Central memory CD8-positive, alpha-beta T cell (primary cell): ENCODE measurements around the gene LRRC32.

Experiments used
- ATAC-seq: fragments of 150-1000 bp; cut with Tn5 transposase; replicated peaks from 2 replicates; pipeline ENCODE4 v1.10.0; 2022; ENCODE audit warnings: mild to moderate bottlenecking, moderate FRiP score, moderate number of reproducible peaks; ENCODE audit not compliant: poor library complexity, severe bottlenecking; ENCODE audit errors: extremely low read depth
- DNase-seq, 2 donors: peaks; one replicate each; pipeline ENCODE4 v3.0.0; 2021; ENCODE audit warnings: low spot score in 2 of 2
- H3K27ac Mint-ChIP-seq: one replicate; pipeline ENCODE4 v1.8.0; 2022; ENCODE audit warnings: low read depth, mild to moderate bottlenecking, moderate library complexity, mixed read lengths
- H3K27me3 Mint-ChIP-seq: one replicate; pipeline ENCODE4 v1.8.0; 2022; ENCODE audit warnings: mixed read lengths
- H3K36me3 Mint-ChIP-seq: one replicate; pipeline ENCODE4 v1.8.0; 2022; ENCODE audit warnings: mild to moderate bottlenecking, moderate library complexity, mixed read lengths; ENCODE audit not compliant: insufficient read depth
- H3K4me1 Mint-ChIP-seq: one replicate; pipeline ENCODE4 v1.8.0; 2022; ENCODE audit warnings: mixed read lengths
- H3K4me3 Mint-ChIP-seq: one replicate; pipeline ENCODE4 v1.8.0; 2022; ENCODE audit warnings: mild to moderate bottlenecking, moderate library complexity, mixed read lengths
- H3K9me3 Mint-ChIP-seq: one replicate; pipeline ENCODE4 v1.8.0; 2022; ENCODE audit warnings: mixed read lengths

The LRRC32 gene

DNA sequence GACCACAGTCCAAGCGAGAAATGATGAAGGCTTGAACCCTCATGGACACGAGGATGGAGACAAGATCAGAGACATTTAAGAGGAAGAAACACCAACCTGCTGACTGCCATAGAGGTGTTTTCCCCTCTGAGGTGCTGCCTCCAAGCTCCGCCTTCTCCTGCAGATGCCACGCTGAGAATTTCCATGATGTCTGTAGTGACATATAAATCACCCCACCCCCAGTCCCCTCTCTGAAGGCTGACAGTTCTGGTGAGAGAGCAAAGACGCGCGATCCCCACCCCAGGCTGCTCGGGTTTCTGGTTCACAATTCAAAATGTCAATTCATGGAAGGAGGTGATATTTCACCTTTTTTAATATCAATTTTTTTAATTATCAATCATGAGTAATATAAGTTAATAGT lies 28.2 kb downstream of the LRRC32 start:
- Mint-ChIP-seq H3K4me1 (peaks cover 6% of the 10 kb centered on the region), H3K27me3 (peaks cover 89% of the 10 kb centered on the region), H3K9me3 (peaks cover 4% of the 10 kb centered on the region), H3K36me3 (no peaks in the 10 kb centered on the region), H3K4me3 (no peak overlapping the region), H3K27ac (no peak overlapping the region)
- DNase-seq = no peak
- ATAC-seq = no peak

DNA sequence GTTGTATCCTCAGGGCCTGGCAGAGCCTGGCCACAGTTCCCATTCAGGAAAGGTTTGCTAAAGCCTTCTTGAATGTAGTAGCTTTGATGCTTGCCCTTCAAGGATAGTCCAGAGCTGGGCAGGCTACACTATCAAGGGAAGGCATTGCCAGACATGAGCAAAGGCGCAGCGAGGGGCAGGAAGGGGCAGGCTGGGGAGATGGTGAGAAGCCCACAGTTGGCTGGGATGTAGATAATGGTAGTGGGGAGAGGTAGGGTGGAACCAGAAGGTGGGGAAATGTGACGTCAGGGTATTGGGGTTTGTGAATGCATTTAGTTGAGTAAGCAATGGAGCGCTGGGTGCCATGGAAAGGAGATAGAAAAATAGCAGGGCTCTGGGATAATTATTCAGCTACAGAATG lies 28.6 kb downstream of the LRRC32 start:
- Mint-ChIP-seq H3K36me3 (no peaks in the 10 kb centered on the region), H3K4me1 (peaks cover 6% of the 10 kb centered on the region), H3K27ac (no peak overlapping the region), H3K27me3 (peaks cover 89% of the 10 kb centered on the region), H3K4me3 (no peak overlapping the region), H3K9me3 (no peaks in the 10 kb centered on the region)
- DNase-seq (no peak), ATAC-seq (no peak)

DNA sequence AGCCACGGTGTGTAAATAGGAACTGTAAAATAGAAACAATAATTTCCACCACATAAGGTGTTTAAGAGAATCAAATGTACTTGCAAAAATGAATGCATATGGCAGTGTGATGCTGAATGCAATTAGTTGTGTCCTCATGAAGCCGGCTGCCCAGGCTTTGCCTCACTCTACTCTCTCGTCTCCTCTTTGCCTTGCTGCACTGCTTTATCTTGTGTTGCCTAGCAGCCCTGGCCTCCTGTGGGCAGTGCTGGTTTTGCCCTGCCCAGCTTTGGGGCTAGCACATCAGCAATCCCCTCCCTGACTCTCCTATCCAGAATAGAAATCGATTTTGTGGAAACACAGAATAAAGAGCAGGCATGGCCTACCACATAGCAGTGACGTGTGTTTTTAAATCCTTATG lies 30.0 kb downstream of the LRRC32 start:
- H3K36me3 Mint-ChIP-seq = no peaks in the 10 kb centered on the region
- DNase-seq (no peak), ATAC-seq (no peak)
- H3K9me3 Mint-ChIP-seq = no peaks in the 10 kb centered on the region
- no peak overlapping the region for H3K4me3 Mint-ChIP-seq
- H3K27me3 Mint-ChIP-seq = peaks cover 91% of the 10 kb centered on the region
- peaks cover 6% of the 10 kb centered on the region for H3K4me1 Mint-ChIP-seq
- H3K27ac Mint-ChIP-seq = no peak overlapping the region

DNA sequence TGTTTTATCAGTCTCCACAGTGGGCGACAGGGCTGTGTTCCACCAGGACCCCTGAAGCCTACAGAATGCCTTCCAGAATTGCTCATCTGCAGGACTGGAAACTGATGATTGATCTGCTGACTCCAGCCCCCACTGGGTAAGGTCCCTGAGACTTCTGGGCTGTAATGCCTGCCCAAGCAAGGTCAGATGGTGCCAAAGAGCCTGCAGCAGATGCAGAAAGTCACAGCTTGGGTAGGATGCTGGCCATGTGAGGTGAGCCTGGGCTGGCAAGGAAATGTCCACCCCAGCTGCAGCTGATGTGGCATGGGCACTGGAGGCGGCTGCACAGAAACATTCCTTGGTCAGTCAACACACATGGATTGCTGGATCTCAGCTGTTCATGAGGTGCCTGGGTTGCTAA lies 30.9 kb downstream of the LRRC32 start:
- no peak overlapping the region for H3K4me3 Mint-ChIP-seq
- H3K27me3 Mint-ChIP-seq = peaks cover 91% of the 10 kb centered on the region
- H3K4me1 Mint-ChIP-seq = peaks cover 6% of the 10 kb centered on the region
- no peak overlapping the region for H3K27ac Mint-ChIP-seq
- DNase-seq (no peak), ATAC-seq (no peak)
- no peaks in the 10 kb centered on the region for H3K36me3 Mint-ChIP-seq
- H3K9me3 Mint-ChIP-seq = no peaks in the 10 kb centered on the region

DNA sequence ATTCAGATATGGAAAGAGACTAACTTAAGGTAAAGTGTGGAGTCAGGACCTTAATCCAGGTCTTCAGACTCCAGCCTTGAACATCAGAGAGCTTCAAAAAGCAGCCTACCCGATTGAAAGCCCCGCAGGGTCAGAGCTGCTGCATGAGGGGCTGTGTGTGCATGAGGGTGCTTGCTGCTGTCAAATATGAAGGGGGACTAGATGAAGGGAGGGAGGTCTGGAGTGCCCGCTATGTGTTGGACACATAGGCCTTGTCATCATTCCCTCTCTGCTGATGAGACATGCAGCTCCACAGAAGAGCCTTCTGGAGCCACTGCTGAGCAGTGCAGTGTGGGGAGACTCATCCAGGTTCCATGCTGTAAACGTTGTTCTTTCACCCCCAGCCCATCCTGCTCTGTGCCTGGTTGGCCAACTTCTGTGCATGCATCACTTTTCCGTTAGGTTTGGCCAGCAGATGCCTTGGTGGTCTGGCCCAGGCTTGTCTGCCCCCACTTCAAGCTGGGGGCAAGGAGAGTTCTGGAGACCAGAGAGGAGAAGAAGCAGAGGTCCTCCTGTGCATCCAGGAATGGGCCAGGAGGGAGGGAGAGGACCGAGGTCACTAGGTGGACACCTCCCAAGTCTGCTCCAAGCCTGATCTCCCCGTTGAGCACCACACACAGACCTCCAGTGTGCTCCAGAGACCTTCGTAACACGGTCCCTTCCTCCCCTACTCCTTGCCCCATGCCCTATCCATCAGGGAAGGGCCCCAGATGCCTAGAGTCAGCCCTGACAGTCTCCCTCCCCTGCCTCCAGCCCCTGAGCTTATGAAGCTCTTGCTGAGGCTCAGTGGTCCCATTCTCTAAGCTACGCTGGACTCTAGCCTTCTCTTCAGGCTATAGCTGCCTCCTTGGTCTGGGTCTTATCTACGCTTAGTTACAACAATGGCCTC lies 32.0 kb downstream of the LRRC32 start:
- Mint-ChIP-seq H3K4me3 (no peak overlapping the region), H3K27ac (no peak overlapping the region), H3K4me1 (peaks cover 6% of the 10 kb centered on the region), H3K36me3 (no peaks in the 10 kb centered on the region), H3K9me3 (no peaks in the 10 kb centered on the region), H3K27me3 (peaks cover 81% of the 10 kb centered on the region)
- DNase-seq (no peak), ATAC-seq (no peak)

DNA sequence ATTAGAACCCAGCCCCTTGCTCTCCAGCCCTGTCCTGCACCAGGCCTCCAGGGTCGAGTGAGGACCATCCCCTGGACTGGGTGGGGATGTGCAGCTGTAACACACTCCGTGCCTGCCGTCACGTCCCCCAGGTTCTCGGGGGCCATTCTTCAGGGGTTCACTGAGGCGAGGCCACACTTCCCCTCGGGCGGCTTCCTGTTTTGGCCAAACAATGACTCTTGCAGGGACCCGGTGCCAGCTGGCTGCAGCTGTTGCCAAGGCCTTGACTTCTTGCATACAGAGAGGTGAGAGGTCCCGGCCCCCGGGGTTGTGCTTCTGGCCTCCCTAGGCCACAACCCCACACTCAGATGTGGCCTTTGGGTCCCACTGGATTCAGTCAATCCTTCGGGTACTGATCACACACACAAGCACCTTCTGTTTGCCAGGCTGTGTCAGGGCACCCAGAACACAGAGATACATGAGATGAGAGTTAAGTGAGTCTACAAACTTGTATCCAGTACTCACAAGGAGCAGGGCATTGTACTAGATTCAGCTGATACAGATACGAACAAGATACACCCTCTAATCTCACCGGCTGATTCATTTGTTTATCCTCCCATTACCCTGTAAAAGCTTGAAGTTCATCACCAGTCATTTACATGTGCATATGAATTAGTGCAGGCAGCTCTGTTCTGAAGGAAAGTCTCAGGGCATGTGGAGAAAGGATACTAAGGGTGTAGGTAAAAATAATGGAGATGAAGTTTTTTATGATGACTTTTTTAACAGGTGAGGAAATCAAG lies 32.9 kb downstream of the LRRC32 start:
- peaks cover 72% of the 10 kb centered on the region for H3K27me3 Mint-ChIP-seq
- H3K9me3 Mint-ChIP-seq = no peaks in the 10 kb centered on the region
- peaks cover 6% of the 10 kb centered on the region for H3K4me1 Mint-ChIP-seq
- H3K36me3 Mint-ChIP-seq = no peaks in the 10 kb centered on the region
- no peak for DNase-seq
- no peak overlapping the region for H3K27ac Mint-ChIP-seq
- no peak overlapping the region for H3K4me3 Mint-ChIP-seq
- ATAC-seq = no peak

DNA sequence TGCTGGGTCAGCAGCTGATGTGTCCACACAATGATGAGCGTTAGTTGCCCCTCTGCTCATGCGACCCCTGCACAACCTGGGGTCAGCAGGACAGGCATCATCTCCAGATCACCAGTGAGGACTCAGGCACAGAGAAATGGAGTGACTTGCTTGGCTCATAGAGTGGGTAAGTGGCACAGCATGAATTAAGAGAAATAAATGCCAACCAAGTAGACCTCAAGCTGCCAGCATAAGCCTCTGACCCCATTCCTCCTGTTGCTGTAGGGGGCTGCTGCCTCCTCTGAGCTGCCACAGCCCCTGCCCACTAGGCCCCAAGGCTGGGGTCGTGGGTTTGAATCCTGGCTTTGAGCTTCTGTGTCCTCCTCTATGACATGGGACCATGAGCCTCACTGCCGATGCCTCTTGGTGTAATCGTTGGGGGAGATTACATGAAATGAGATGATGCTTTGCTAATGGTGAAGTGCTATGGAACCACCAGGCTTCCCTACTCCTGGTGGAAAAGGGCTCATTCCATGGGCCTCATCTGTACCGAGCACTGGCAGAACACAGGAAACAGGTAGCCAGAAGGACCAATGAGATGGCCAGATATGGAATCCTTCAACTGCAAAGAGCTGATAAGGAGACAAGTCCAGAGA lies 33.6 kb downstream of the LRRC32 start:
- Mint-ChIP-seq H3K4me1 (peaks cover 3% of the 10 kb centered on the region), H3K27me3 (peaks cover 65% of the 10 kb centered on the region), H3K27ac (no peak overlapping the region), H3K9me3 (no peaks in the 10 kb centered on the region), H3K4me3 (no peak overlapping the region), H3K36me3 (no peaks in the 10 kb centered on the region)
- no peak for DNase-seq
- ATAC-seq = no peak

DNA sequence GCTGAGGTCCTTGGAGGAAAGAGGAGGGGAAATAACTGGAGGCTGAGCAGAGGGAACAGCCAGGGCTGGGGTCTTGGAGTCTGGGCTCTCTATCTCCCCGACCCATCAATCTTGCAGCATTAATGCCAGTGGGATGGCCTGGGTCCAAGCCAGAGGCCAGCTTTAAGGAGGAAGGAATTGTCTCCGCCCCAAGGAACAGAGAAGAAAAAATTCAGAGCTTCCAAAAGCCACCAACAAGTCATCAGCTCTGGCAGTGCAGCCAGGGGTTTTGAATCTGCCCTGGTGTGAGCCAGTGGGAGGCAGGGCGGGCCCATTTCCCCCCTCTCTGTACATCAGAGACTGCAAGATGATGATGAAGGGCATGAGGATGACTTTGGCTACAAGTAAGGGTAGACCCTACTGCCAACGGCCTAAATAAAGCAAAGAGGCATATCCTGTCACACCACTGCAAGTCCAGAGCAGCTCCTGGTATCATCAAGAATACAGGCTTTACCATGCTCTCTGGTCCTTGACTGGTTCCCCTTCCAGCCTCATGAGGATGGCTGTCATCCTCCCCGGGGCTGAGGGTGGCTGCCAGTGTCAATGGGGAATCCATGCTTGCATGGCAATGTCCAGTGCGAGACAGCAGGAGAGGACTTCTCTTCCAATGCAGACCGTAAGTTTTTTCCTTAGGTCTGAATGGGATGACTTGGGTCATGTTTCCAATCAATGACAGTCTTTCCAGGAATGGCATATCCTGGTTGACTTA lies 34.4 kb downstream of the LRRC32 start:
- ATAC-seq = no peak
- no peak for DNase-seq
- Mint-ChIP-seq H3K4me3 (no peak overlapping the region), H3K4me1 (no peaks in the 10 kb centered on the region), H3K27ac (no peak overlapping the region), H3K36me3 (no peaks in the 10 kb centered on the region), H3K27me3 (peaks cover 57% of the 10 kb centered on the region), H3K9me3 (no peaks in the 10 kb centered on the region)

DNA sequence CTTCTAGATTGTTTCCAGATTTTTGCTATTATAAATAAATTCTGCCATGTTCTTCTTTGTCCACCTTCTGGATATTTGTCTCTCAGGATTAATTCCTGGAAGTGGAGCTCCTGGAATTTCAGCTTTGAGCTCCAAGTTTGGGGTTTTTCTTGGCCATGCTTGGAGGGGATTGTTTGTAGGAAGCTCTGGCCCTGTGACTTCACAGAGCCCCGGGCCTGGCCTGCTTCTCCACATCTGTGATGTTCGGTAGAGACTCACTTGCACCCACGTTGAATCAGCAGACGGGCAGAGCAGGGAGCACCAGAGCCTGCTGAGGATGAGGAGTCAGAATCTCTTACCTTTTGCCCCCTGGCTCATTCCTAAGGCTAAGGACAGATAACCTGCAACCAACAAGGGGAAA lies 35.7 kb downstream of the LRRC32 start:
- peaks cover 7% of the 10 kb centered on the region for H3K4me1 Mint-ChIP-seq
- DNase-seq = no peak
- no peaks in the 10 kb centered on the region for H3K9me3 Mint-ChIP-seq
- H3K36me3 Mint-ChIP-seq = no peaks in the 10 kb centered on the region
- peaks cover 47% of the 10 kb centered on the region for H3K27me3 Mint-ChIP-seq
- H3K4me3 Mint-ChIP-seq = no peak overlapping the region
- no peak overlapping the region for H3K27ac Mint-ChIP-seq
- no peak for ATAC-seq

DNA sequence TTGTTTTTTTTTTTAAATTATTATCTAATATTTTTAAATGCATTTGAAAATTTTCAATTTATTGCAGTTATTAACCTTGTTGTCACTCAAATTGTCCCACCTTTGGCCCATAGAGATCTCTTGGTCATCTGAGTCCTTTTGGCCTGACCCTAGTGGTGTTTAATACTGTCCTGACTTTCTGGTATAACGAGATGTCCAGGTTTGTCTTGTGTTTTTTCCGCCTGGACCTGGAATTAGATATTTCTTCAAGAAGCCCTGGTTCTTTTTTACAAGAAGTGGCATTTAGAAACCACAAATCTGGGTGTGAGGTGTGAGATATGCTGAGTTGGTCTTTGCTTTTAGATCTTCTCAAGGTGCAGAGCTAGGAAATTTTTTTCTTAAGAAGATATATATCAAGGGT lies 38.1 kb downstream of the LRRC32 start:
- ATAC-seq (no peak), DNase-seq (no peak)
- Mint-ChIP-seq H3K36me3 (no peaks in the 10 kb centered on the region), H3K27me3 (peaks cover 30% of the 10 kb centered on the region), H3K27ac (no peak overlapping the region), H3K4me3 (no peak overlapping the region), H3K9me3 (no peaks in the 10 kb centered on the region), H3K4me1 (peaks cover 7% of the 10 kb centered on the region)

DNA sequence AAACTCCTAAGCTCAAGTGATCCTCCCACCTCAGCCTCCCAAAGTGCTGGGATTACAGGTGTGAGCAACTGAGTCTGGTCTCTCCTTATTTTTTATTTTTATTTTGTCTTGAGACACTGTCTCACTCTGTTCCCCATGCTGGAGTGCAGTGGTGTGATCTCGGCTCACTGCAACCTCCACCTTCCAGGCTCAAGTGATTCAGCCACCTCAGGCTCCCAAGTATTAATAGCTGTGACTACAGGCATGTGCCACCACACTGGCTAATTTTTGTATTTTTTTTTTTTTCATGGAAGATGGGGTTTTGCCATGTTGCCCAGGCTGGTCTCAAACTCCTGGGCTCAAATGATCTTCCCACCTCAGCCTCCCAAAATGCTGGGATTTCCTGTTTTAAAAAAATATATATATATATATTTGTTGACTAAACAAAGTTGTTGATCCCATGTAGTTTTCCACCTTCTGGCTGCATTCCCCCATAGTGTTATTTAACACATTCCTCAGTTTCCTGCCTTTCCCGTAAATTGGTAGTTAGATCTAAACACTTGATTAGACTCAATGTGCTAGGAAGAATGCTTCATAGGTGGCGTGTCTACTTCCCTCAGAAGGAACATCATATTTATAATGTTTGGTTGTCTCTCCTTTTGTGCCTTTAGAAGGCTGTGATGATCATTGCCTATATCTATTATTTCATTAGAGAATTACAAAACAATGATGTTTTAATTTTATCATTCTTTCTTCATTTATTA lies 38.8 kb downstream of the LRRC32 start:
- DNase-seq = no peak
- H3K9me3 Mint-ChIP-seq = no peaks in the 10 kb centered on the region
- H3K36me3 Mint-ChIP-seq = no peaks in the 10 kb centered on the region
- no peak overlapping the region for H3K27ac Mint-ChIP-seq
- H3K4me1 Mint-ChIP-seq = peaks cover 13% of the 10 kb centered on the region
- no peak for ATAC-seq
- no peak overlapping the region for H3K4me3 Mint-ChIP-seq
- H3K27me3 Mint-ChIP-seq = peaks cover 22% of the 10 kb centered on the region
